ENCODE data around the gene DPH3. TPM values are rescaled to one million over a fixed set of nuclear protein-coding genes. Genes with fewer than 3 reads are reported as not detected.

Gene DPH3
- total and polyA plus RNA-seq, 2 experiments from 2014 or later: 15.3 to 84.3 TPM

GRCh38 chr3:16279010-16279801 lies 14.5 kb upstream of the DPH3 start:
- Histone ChIP-seq H3K4me3 (no peak overlapping the region), H3K9me2 (ENCODE audit: insufficient read depth) (no peaks in the 10 kb centered on the region), H3F3A (replicated peaks; ENCODE audit: low read depth) (no peaks in the 10 kb centered on the region), H3K4me2 (no peak overlapping the region), H3K36me3 (ENCODE audit: insufficient read depth) (peaks cover 18% of the 10 kb centered on the region; the same call in 1 of the 2 replicates), H3K4me1 (ENCODE audit: insufficient read depth) (no peaks in the 10 kb centered on the region), H4K20me1 (replicated peaks; ENCODE audit: insufficient read depth) (peaks cover 6% of the 10 kb centered on the region; the same call in 1 of the 2 replicates), H3K79me2 (replicated peaks; ENCODE audit: insufficient read depth) (no peaks in the 10 kb centered on the region), H2AFZ (no peak overlapping the region), H3K27me3 (ENCODE audit: insufficient read depth) (no peaks in the 10 kb centered on the region), H3K27ac (ENCODE audit: low read depth) (no peak overlapping the region)
- Mint-ChIP-seq H3K9me3 (no peaks in the 10 kb centered on the region), H3K36me3 (ENCODE audit: low read depth) (peaks cover 12% of the 10 kb centered on the region), H3K27me3 (ENCODE audit: insufficient read depth, low read depth, poor library complexity) (peaks cover 2% of the 10 kb centered on the region), H3K27ac (no peak overlapping the region), H3K4me3 (no peak overlapping the region), H3K4me1 (no peaks in the 10 kb centered on the region)
- no peak for DNase-seq (ENCODE audit: low spot score)
- no peak for ATAC-seq
- no peak for TF ChIP-seq NANOG (IDR thresholded peaks at IDR 0.05; ENCODE audit: borderline replicate concordance)
- no peak for TF ChIP-seq CTCF (conservative IDR thresholded peaks at IDR 0.05; ENCODE audit: low read depth in 2 of 2)
- no peak for TF ChIP-seq STAT1 (IDR thresholded peaks at IDR 0.05; ENCODE audit: unreplicated experiment)
- TF ChIP-seq ETS1 (IDR thresholded peaks at IDR 0.05): no peak
- no peak for TF ChIP-seq JUNB (IDR thresholded peaks at IDR 0.05; ENCODE audit: unreplicated experiment)
- no peak for TF ChIP-seq CREB1 (CRISPR knock-in tag; IDR thresholded peaks at IDR 0.05; ENCODE audit: low read depth)
- no peak for TF ChIP-seq POLR2AphosphoS5 (IDR thresholded peaks at IDR 0.05; ENCODE audit: low read depth)
- no peak for TF ChIP-seq REST (IDR thresholded peaks at IDR 0.05; ENCODE audit: unreplicated experiment)
- no peak for TF ChIP-seq ZNF114 (CRISPR knock-in tag; IDR thresholded peaks at IDR 0.05)
- no peak for TF ChIP-seq EZH2 (IDR thresholded peaks at IDR 0.05; ENCODE audit: low read depth, unreplicated experiment)
- no peak for TF ChIP-seq EZH2phosphoT487 (IDR thresholded peaks at IDR 0.05; ENCODE audit: unreplicated experiment)
- TF ChIP-seq ZNF462 (CRISPR knock-in tag; IDR thresholded peaks at IDR 0.05): no peak
- no peak for TF ChIP-seq ZNF331 (CRISPR knock-in tag; IDR thresholded peaks at IDR 0.05; ENCODE audit: low read depth)
